ENCODE data around the gene MCEMP1.

MCEMP1 gene

DNA sequence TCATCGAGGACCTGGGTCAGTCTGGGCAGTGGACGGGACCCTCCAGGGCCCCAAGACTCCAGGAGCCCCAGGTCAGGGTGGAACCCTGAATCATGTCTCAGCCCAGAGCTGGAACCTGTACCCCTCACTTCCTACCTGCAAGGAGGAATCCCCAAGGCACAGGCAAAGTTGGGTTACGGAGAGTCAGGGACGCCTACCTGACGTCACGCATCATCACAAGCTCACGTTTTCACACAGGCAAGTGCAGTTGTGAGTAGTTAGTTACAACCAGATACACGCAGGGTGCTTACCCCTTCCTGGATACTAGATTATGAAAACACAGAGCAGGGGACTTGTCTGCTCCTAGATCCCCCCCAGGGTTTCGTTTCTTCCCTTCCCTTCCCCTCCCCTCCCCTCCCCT lies 6.1 kb upstream of the MCEMP1 start:
- no peak for DNase-seq (ENCODE audit: low read depth in 2 of 2)

DNA sequence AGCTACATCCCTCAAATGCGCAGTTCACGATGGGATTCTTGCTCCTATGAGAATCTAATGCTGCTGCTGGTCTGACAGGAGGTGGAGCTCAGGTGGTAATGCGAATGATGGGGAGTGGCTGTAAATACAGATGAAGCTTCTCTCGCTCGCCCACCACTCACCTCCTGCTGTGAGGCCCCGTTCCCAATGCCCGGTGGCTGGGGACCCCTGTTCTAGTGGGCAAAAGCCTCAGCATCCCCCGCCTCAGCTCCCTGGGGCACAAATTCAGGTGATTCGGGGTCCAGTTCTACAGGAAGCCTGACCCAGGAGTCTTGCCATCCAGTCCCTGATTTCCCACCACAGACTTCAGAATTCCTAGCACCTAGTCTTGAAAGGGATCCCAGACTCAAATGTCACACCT lies 4.4 kb upstream of the MCEMP1 start:
- DNase-seq (ENCODE audit: low read depth in 2 of 2), result no peak

DNA sequence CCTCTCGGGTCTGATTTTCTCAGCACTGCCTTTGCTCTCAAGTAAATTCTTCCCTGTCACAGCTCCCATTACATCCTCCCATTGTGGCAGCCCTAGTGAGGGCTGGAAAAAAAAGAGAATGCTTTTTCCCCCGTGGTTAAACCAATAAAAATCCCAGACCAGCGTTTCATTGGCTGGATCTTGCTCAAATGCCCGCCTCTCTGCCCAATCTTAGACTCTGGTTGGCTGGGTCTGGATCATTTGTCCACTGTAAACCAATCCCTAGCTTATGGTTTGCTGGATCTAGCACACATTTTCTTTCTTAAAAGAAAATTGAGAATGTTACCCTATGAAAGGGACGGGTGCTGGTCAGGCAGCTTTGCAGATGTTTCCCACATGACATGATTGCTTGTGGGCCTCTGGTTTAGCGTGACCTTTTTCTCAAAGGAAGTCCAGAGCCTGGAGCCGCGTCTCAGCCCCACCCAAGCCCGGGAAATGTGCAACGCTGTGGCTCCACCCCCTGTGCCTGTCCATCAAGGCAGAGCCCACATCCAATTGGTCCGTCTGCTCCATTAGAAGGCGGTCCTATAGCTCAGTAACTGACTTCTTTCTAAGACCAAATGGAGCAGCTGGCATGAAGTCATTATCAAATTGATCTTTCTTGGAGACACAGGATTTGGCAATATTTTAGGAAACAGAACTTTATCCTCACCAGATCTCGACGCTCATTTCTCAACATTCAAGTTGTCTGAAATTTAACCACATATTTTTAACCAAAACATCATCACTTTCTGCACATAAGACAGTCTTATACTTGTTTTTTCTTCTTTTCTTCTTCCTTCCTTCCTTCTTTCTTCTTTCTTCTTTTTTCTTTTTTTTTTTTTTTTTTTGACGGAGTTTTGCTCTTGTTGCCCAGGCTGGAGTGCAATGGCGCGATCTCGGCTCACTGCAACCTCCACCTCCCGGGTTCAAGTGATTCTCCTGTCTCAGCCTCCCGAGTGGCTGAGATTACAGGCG lies 2.6 kb upstream of the MCEMP1 start:
- DNase-seq (ENCODE audit: low read depth in 2 of 2), result no peak

DNA sequence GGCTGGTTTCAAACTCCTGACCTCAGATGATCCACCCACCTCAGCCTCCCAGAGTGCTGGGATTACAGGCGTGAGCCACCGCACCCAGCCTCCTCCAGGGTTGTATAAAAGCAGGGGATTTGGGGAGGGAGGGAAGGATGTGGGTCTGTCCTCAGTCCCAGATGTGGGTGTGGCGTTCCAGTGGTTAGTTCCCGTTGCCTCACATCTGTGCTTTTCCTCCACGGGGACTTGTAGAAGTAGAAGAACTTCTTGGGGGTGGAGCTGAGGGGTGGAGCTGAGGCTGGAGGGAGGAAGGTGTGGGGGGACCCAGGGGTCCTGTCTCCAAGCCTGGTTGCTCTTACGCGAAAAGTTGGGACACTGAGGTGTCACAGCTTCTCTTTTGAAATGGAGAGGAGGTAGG lies 514 bp upstream of the MCEMP1 start:
- DNase-seq (ENCODE audit: low read depth in 2 of 2), result no peak

DNA sequence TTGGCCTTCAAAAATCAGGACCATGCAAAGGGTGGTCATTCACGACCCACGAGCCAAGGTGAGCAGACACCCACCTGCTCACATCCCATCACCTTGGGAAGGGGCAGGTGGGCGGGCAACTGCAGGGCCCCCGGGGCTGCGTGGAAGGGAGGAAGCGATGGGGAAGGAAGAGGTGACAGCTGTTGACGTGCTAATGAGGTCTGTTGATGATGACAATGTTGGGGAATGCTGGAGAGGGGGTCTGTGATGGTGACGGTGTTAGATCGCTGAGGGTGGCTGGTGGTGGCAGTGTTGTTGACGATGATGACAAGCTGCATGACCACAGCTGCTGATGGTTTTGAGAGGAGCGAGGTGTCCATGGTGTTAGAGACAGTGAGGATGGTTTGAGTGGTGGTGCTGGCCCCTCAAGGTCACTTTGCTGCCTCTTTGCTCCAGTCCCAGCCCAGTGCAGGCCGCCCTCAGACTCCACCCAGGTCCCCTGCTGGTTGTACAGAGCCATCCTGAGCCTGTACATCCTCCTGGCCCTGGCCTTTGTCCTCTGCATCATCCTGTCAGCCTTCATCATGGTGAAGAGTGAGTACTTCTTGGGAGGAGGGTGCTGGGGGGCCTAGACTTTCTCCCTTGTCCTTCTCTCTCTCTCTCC lies 900 bp downstream of the MCEMP1 start:
- DNase-seq (ENCODE audit: low read depth in 2 of 2), result no peak

DNA sequence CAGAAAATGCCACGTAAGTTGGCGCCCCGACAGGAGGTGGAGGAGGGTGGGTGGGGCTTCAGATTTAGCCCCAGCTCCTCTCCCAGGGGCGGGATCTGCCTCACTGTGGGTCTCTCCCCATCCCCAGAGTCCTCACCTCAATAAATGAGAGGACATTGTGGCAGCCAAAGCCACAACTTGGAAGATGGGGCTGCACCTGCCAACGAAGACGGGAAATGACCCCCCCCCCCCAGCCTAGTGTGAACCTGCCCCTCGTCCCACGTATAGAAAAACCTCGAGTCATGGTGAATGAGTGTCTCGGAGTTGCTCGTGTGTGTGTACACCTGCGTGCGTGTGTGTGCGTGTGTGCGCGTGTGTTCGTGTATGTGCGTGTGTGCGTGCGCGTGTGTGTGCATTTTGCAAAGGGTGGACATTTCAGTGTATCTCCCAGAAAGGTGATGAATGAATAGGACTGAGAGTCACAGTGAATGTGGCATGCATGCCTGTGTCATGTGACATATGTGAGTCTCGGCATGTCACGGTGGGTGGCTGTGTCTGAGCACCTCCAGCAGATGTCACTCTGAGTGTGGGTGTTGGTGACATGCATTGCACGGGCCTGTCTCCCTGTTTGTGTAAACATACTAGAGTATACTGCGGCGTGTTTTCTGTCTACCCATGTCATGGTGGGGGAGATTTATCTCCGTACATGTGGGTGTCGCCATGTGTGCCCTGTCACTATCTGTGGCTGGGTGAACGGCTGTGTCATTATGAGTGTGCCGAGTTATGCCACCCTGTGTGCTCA lies 2.3 kb downstream of the MCEMP1 start:
- DNase-seq (ENCODE audit: low read depth in 2 of 2), result peak; percentile 39 to 47

DNA sequence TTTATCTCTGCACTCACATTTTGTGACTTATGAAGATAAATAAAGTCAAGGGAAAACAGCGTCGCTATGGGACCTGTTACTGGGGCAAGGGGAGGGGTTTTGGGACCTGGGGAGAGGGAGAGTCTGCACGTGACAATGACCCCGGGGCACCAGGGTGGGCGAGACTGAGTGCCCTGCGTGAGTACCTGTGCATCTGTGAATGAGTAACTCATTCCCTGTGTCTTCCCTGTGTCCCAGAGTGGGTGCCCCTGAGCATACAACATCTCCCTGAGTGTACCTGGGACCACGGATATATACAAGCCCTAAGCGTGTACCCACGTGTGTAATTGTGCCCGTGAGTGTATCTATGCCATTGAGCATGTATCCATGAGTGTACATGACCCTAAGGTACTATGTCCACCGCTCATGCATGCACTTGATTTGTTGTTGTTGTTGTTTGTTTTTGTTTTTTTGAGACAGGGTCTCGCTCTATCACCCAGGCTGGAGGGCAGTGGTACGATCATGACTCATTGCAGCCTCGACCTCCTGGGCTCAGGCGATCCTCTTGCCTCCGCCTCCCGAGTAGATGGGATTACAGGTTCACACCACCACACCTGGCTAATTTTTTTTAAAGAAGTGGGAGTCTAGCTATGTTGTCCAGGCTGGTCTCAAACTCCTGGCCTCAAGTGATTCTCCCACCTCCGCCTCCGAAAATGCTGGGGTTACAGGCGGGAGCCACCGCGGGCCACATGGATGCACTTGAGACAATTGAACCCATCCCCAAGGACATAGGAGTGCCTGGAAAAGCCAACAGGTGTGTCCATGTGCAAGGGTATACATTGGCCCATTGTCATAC lies 3.1 kb downstream of the MCEMP1 start:
- no peak for DNase-seq (ENCODE audit: low read depth in 2 of 2)

DNA sequence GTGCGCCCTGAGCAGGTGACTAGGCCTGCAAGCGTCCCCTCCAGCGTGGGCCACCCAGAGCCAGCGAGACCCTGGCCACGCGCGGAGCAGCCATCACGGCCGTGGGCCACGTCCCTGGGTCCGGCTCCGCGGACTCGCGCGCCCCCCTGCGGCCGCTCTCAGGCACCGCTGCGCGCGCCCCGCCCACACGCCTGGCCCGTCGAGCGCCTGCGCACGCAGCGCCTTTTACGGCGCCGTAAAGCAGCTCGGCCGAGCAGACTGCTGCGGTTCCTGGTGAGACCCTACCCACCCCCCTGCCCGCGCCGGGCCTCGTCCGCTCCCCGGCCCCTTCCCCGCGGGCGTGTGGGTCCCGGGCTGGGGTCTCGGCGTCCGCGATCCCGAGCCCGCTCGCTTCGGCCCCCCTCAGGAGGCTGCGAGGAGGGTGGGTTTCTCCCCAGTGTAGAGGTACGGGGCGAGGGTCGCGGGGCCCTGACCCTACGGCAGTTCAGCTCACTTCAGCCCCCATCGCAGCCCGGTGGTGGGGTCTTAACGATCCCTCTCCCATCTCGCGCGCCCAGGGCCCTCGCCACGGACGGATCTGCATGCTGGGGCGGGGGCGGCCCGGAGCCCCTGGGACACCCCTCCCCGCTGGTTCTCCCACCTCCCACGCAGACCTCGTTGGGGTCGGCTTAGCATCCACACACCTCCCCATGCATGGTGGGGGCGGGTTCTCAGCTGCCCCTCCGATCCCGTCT lies 3.9 kb downstream of the MCEMP1 start, which contains the start of gene TRAPPC5:
TSS of gene TRAPPC5 (plus strand) at position 228 of the 734 bp plus-strand sequence. CDS start 1,421 bp downstream, outside the sequence.
- peak; percentile 80 for DNase-seq (ENCODE audit: low read depth in 2 of 2)

DNA sequence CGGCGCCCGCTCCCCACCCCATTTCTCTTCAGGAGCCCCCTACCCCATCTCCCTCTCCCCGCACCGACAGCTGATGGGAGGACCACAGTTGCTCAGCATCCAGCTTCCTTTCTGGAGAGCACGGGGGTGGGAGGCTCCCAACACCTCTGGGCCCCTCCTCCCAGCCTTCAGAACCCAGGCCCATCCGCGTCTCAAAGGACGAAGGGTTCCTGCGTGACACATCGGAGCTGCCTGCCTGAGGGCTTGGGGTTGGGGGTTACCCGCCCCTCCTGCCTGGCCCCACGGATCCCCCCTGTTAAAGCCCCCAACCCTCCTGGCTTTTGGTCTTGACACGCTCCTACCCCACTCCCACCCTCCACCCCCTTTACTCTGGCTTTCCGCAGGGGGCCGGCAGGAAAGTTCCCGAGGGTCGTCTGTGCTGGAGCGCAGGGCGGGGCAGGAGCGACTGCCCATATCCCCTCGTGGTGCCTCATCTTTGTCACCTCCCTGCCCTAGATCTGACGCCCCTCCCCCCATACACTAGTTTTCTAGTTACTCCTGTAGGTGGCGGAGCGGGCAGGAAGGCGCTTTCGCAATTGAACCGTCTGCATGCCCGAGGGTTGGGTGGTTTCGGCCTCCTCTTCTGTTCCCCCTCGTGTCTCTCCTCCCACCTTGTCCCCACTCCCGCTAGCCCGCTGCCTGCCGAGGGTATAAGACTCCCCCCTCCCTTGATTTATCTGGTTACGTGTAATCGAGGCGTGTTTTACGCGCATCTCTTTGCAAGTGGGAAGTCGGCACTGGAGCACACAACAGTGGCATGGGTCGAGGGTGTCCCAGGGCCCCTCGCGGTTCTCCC lies 4.7 kb downstream of the MCEMP1 start:
- DNase-seq (ENCODE audit: low read depth in 2 of 2), result peak; percentile 80 to 88

DNA sequence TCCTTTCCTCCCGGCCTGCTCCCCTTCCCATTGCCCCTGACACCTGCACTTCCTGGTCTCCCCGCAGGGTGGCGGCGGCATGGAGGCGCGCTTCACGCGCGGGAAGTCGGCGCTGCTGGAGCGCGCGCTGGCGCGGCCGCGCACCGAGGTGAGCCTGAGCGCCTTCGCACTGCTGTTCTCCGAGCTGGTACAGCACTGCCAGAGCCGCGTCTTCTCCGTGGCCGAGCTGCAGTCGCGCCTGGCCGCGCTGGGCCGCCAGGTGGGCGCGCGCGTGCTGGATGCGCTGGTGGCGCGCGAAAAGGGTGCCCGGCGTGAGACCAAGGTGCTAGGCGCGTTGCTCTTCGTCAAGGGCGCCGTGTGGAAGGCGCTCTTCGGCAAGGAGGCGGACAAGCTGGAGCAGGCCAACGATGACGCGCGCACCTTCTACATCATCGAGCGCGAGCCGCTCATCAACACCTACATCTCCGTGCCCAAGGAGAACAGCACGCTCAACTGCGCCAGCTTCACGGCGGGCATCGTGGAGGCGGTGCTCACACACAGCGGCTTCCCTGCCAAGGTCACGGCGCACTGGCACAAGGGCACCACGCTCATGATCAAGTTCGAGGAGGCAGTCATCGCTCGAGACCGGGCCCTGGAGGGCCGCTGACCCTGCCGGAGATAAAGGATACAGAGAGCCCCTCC lies 5.4 kb downstream of the MCEMP1 start:
- no peak for DNase-seq (ENCODE audit: low read depth in 2 of 2)

DNA sequence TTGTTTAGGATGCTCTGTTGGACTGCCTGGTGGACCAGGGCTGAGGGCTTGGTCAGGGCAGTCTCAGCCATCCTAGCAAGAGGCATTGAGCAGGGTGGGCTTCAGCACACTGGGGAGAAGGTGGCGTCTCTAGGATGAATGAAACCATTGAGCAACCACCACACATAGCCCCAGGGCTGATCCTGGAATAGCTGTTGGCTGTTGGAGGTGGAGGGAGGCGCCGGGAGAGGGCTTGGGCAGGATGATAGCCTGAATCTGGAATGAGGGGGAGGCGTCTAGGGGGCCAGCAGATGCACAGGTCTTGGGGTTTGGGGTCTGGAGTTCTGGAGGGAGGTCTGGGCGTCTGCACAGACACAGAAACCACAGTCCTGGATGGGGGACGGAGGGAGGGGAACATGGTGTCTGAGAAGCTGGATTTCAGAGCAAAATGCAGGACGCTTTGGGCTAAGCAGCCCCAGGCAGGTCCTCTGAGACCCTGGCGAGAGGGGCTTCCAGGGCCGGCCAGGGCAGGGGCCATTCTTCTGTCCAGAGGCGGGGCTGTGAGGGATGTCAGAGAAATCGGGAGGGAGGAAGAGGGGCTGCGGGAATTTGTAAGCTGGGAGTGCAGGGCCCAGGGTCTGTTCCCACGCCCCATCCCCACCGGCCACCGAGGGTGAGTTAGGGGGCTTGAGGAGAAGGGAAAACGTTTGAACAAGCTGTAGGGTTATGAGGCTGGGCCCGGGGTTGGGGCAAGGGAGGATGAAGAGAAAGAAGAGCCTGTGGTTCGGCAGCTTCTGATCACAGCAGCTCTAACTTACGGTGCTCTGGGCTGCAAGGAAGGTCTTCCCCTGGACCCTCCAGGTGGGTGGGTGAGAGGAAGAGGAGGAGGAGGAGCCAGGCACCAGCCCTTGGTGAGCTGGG lies 8.9 kb downstream of the MCEMP1 start:
- DNase-seq (ENCODE audit: low read depth in 2 of 2), result no peak

DNA sequence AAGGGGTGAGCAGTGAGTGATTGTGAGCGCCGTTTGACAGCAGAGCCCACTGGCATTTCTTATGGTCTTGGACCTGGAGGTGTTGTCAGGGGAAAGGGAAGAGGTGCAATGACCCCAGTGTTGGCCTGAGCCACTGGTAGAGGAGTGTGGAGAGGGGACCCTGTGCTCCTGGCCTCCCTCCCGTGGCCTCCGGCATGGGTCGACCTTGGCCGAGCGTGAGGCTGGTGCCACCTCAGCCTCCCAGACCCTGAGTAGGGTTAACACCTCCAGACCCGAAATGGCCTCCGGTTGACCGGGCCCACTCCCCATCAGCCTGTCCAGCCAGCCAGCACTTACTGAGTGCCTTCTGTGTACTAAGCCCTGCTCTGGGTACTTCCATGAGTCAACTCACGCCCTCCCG lies 10.3 kb downstream of the MCEMP1 start:
- no peak for DNase-seq (ENCODE audit: low read depth in 2 of 2)

DNA sequence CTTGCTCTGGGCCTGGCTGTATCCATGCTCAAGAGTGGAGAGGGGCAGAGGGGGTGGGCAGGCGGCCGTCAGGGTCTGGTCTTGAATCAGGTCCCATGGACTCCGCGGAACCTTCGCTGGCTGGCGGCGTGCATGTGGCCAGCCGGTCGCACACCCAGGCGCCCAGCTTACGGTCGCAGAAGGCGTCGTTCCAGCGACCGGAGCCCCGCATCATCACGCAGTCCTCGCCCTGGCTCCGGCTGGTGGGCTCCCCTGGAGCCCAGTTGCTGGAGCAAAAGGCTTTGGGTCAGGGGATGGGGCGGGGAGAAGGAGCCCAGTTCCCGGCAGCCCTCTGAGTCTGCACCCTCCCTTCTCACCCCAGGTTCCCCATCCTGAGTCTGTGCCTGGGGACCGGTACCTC lies 12.3 kb downstream of the MCEMP1 start:
- no peak for DNase-seq (ENCODE audit: low read depth in 2 of 2)

DNA sequence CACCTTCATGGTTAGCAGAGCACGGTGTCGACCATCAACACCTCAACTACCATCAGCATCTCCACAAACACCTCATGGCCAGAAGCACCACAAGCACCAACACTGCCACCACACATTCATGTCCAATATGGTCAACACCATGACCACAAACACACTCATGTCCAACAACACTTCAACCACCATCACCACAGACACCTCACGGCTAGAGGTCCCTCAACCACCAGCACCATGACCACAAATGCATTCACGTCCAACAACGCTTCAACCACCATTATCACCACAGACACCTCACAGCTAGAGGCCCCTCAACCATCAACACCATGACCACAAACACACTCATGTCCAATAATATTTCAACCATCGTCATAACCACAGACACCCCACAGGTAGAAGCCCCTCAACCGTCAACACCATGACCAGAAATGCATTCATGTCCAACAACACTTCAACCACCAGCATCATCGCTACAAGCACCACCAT lies 13.9 kb downstream of the MCEMP1 start:
- no peak for DNase-seq (ENCODE audit: low read depth in 2 of 2)

DNA sequence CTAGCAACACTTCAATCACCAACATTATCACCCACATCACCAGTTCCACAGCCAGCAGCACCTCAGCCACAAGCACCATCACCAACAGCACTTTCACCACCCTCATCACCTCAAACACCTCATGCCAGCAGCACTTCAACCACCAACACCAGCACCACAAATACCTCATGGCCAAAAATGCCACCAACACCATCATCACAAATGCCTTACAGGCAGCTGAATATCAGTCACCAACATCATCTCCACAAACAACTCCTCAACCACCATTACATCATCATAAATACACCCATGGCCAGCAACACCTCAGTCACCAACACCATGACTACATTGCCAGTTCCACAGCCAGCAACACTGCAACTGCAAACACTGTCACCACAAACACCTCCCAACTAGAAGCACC lies 14.6 kb downstream of the MCEMP1 start:
- DNase-seq (ENCODE audit: low read depth in 2 of 2), result no peak

DNA sequence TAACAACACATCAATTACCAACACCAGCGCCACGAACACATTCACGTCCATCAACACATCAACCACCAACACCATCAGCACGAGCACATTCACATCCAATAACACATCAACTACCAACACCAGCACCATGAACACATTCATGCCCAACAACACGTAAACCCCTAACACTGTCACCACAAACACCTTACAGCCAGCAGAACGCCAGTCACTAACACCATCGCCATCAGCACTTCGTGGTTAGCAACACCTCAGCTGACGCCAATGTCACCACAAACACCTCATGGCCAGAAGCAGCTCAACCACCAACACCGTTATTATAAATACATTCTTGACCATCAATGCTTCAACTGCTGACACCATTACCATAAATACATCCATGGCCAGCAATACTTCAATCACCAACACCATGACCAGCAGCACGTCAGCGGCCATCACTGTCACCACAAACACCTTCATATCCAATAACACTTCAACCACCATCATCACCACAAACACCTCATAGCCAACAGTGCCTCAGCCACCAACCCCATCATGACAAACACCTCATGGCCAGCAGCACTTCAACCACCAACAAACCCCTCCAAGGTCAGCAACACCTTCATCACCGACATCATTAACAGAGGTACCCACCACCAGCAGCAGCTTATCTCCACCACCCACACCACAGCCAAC lies 15.7 kb downstream of the MCEMP1 start:
- no peak for DNase-seq (ENCODE audit: low read depth in 2 of 2)

DNA sequence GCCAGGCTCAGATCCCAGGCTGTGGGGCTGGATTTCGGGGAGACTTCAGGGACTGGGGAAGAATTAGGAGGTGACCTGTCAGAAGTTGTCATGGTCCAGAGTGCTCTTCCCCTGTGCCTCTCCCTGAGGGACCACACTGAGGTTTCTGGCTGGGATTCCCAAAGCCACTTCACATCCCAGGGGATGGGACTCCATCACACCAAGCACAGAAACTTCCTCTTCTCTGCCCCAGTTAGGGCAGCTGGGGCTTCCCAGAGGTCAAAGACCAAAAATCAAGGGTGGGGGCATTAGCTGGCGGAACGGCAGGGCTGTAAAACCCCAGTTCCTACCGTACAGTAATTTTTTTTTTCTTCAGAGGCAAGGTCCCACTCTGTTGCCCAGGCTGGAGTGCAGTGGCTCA lies 17.6 kb downstream of the MCEMP1 start:
- DNase-seq (ENCODE audit: low read depth in 2 of 2), result no peak
